ENCODE results near the gene SEMA3E.

- TF ChIP-seq EZH2 (IDR thresholded peaks at IDR 0.05) (no peak), POLR2AphosphoS5 (IDR thresholded peaks at IDR 0.05; ENCODE audit: borderline replicate concordance, low read depth, low read length) (no peak), FOXP2 (optimal IDR thresholded peaks at IDR 0.05; ENCODE audit: control extremely low read depth, extremely low read length, insufficient read depth) (no peak)
These were observed 31.1 kb downstream of the SEMA3E start for GRCh38 chr7:83617858-83618257.
